Activated T-cell treated with anti-CD3 and anti-CD28 coated beads, Interleukin-2, amount 50 U/mL, for 72 hours (primary cell): Measurements from ENCODE around the gene CYTH4. TPM values are rescaled to one million over a fixed set of nuclear protein-coding genes. Genes with fewer than 3 reads are reported as not detected.

ENCODE experiments used
- ATAC-seq, 2 donors: fragments of 150-1000 bp; cut with Tn5 transposase; replicated peaks in 1 of 2; 2 replicates each; pipeline ENCODE4 v1.10.0; 2021; ENCODE audit warnings: moderate library complexity in 2 of 2, mild to moderate bottlenecking in 1 of 2
- DNase-seq, 2 donors: peaks; one replicate each; pipeline ENCODE4 v3.0.0; 2021 to 2022; ENCODE audit warnings: mixed read lengths in 1 of 2
- H3K27ac Mint-ChIP-seq: one replicate; pipeline ENCODE4 v1.8.0; 2022; ENCODE audit warnings: mild to moderate bottlenecking, moderate library complexity, mixed read lengths
- H3K27me3 Mint-ChIP-seq: one replicate; pipeline ENCODE4 v1.8.0; 2022; ENCODE audit warnings: low read depth, mixed read lengths
- H3K36me3 Mint-ChIP-seq, 2 donors: one replicate each; pipeline ENCODE4 v1.8.0; 2022; ENCODE audit warnings: mixed read lengths in 2 of 2, mild to moderate bottlenecking in 1 of 2; ENCODE audit not compliant: insufficient read depth in 2 of 2
- H3K4me1 Mint-ChIP-seq: one replicate; pipeline ENCODE4 v1.8.0; 2022; ENCODE audit warnings: low read depth, mixed read lengths
- H3K4me3 Mint-ChIP-seq, 2 donors: one replicate each; pipeline ENCODE4 v1.8.0; 2022; ENCODE audit warnings: mild to moderate bottlenecking in 2 of 2, mixed read lengths in 2 of 2, moderate library complexity in 2 of 2
- H3K9me3 Mint-ChIP-seq, 2 donors: one replicate each; pipeline ENCODE4 v1.8.0; 2022; ENCODE audit warnings: mixed read lengths in 2 of 2
- total RNA-seq, 2 donors: library from RNA; stranded (reverse); gene quantifications; one replicate each; pipeline ENCODE4 v1.2.3, GENCODE V29; 2022

The CYTH4 gene
- total RNA-seq, 2 donors from 2014 or later, result 71.9 to 87.5 TPM

DNA sequence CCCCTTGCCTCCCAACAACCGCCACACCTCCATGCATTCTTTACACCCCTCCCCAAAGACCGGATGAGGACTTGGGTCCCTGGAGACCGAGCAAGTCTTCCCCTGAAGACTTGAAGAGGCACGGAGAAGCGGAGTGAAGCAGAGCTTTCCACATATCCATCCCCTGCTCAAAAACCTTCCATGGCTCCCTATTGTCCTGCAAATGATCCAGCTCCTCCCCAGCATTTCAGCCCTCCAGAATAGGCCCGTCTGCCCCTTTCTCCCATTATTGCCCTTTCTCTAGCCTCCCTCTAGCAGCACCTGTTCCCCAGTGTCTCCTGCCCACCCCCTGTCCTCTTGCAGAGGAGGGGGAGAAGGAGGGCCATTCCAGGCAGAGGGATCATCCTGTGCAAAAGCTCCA lies 59.8 kb downstream of the CYTH4 start:
- H3K4me3 Mint-ChIP-seq, result no peak overlapping the region
- H3K27me3 Mint-ChIP-seq, result no peaks in the 10 kb centered on the region
- ATAC-seq (no peak), DNase-seq (no peak)
- H3K9me3 Mint-ChIP-seq, result no peaks in the 10 kb centered on the region
- H3K36me3 Mint-ChIP-seq, result no peaks in the 10 kb centered on the region
- H3K27ac Mint-ChIP-seq, result no peak overlapping the region
- peaks cover 5% of the 10 kb centered on the region for H3K4me1 Mint-ChIP-seq

DNA sequence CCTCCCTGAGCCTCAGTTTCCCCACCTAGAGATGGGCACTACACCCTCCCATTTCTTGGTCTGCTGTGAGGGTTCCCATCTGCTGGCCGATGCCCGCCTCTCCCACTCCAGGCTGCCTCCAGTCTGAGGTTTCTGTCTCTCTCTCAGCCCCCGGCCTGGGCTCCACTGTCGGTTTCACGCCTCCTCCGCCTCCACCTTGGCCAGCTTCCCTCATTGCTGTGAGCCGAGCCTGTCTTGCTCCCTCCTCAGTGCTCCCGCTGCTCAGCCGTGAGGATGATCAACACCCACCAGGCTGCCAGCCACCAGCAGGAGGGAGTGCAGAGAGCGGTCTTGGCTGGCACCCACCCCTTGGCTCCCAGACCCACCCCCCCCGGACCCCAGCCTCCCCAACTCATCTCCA lies 61.0 kb downstream of the CYTH4 start:
- H3K4me1 Mint-ChIP-seq, result peaks cover 10% of the 10 kb centered on the region
- H3K9me3 Mint-ChIP-seq, result no peaks in the 10 kb centered on the region
- H3K27ac Mint-ChIP-seq, result no peak overlapping the region
- DNase-seq (no peak), ATAC-seq (no peak)
- H3K27me3 Mint-ChIP-seq, result no peaks in the 10 kb centered on the region
- H3K36me3 Mint-ChIP-seq, result no peaks in the 10 kb centered on the region
- no peak overlapping the region for H3K4me3 Mint-ChIP-seq

DNA sequence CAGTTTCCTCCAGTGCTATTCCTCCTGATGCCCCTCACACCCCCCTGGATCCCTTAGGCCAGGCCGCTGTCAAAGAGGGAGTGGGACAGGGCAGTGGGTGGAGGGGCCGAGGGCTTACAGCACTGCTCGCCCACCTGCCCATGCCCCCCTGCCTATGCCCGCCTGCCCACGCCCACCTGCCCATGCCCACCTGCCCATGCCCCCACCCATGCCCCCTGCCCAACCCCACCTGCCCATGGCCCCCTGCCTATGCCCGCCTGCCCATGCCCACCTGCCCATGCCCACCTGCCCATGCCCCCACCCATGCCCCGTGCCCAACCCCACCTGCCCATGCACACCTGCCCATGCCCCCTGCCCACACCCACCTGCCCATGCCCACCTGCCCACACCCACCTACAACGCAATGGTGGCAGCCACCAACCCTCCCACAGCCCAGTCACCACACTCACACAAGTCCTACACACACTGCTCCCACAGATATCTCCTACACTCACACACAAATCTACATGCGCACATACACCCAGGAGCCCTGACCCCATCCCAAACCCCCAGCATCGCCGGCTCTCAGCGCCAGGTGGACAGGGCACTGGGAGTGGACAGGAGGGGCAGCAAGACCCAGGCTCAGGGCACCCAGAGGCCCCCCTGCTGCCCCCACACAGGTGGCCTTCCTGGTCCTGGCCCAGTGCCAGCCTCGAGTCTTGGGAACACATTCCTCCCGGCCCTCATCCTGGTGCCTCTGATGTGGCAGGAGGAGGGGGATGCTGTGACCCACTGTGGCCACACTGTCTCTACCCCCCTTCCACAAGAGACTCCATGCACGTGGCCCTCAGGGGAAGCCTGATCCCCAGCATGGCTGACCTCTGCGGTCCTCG lies 61.8 kb downstream of the CYTH4 start:
- Mint-ChIP-seq H3K27ac (no peak overlapping the region), H3K9me3 (no peaks in the 10 kb centered on the region), H3K4me1 (peaks cover 10% of the 10 kb centered on the region), H3K27me3 (no peaks in the 10 kb centered on the region), H3K4me3 (no peak overlapping the region), H3K36me3 (no peaks in the 10 kb centered on the region)
- ATAC-seq, result no peak
- DNase-seq, result no peak

DNA sequence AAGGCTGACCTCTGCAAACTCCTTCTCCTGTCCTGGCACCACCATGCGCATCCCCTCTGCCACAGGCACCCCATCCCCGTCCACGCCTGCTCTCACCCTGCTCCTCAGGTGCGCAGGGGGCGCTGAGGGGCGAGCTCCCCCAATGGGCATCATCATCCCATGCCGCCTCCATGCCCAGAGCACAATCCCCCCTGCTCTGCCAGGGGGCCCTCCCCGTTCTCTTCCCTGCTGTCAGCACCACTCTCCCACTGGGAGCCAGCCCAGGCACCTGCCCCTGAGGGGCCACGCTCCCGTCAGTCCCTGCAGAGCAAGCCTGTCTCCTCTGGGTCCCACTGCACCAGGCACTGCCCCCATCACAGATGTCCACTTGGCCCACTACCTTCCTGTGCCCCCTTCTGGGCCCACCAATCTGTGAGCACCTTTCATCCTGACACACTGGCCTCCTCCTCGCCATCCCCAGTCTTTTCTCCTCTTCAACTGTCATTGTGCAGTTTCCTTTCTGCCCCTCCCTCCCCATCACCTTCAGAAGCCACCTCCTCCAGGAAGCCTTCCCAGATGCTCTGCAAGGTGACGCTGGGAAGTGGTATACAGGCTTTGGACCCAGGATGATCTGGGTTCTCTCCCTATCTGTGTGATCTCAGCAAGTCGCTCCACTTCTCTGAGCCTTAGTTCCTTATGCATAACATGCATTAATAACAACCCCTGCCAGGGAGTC lies 62.6 kb downstream of the CYTH4 start:
- no peak for ATAC-seq
- H3K4me3 Mint-ChIP-seq, result no peak overlapping the region
- H3K27me3 Mint-ChIP-seq, result no peaks in the 10 kb centered on the region
- H3K36me3 Mint-ChIP-seq, result no peaks in the 10 kb centered on the region
- peaks cover 10% of the 10 kb centered on the region for H3K4me1 Mint-ChIP-seq
- no peak overlapping the region for H3K27ac Mint-ChIP-seq
- H3K9me3 Mint-ChIP-seq, result no peaks in the 10 kb centered on the region
- DNase-seq, result no peak

DNA sequence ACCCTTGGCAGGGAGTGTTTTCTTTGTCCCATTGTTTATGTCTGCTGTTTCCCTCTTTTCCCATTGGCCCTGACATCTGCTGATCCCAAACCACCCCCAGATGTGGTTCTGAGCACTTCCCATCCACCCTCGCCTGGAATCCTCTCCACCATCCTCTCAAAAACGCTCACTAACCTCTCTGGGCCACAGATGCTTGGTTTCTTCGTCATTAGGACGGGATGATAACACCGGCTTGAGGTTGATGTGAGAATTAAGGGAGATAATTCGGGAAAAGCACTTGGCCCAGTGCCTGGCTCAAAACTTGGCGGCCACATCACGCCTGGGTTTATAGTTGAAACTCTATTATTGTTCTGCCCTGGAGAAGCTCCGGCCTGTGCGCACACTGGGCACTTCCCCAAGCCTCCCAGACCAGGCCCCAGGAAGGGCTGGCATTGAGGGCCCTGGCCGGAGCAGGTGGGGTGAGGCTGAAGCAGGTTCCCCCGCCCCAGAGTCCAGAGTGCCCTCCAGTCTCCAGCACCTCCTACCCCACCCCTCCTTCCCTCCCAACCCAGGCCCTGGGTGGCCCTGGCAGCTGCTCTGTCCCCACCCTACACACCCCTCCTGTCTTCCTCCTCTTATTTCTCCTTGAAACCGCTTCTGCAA lies 63.7 kb downstream of the CYTH4 start:
- Mint-ChIP-seq H3K36me3 (no peaks in the 10 kb centered on the region), H3K4me1 (peaks cover 10% of the 10 kb centered on the region), H3K4me3 (no peak overlapping the region), H3K27ac (no peak overlapping the region), H3K9me3 (no peaks in the 10 kb centered on the region), H3K27me3 (no peaks in the 10 kb centered on the region)
- DNase-seq, result no peak
- no peak for ATAC-seq

DNA sequence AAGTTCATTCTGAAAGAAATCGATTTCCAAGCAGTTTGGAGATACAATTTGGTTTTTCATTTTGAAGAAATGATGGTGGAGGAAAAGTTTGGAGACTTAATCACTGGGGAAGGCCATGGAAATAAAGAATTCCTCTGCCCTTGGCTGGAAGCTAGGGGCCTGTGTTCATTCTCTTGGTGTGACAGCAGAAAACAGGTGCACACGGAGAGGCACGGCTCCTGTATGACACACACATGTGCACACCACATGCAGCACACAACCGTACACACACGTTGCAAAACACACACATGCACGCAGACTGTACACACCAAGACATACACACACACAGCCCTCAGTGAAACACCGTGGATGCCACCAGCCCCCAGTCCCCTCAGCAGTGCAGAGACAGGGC lies 64.2 kb downstream of the CYTH4 start:
- Mint-ChIP-seq H3K9me3 (no peaks in the 10 kb centered on the region), H3K4me3 (no peak overlapping the region), H3K27ac (no peak overlapping the region), H3K4me1 (peaks cover 10% of the 10 kb centered on the region), H3K36me3 (no peaks in the 10 kb centered on the region), H3K27me3 (no peaks in the 10 kb centered on the region)
- DNase-seq (no peak), ATAC-seq (no peak)

DNA sequence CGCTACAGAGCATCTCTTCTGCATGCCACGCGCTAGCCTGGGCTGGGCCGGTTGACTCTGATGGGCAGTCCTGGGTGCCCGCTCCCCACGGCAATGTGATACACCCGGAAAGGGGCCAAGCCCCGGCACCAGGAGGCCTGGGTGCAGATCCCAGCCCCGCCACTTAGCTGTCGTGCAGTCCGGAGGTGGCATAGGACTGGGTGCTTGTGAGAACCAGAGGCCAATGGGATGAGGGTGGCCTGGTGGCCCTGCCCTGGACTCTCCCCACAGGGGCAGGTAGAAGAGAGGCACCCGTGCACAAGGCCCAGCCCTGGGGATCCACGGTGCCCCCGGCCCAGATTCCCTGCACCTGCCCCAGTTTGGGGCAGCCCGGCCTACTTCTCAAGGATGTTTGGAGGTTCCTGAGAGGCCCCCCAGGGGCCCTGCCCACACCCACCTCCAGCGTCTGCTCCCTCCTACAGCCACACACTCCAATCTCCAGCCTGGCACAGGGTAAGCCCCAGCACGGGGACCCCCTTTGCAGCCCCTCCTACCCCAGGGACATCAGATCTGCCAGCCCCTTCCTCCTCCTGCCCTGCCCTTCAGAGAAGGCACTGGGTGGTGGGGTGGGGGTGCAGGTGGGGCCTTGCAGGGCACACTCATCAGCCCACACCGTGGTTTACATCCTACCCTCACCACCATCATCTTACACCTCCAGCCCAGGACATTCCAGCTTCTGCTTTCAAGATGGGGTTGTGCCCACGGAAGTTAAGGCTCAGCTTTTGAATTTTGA lies 66.9 kb downstream of the CYTH4 start:
- Mint-ChIP-seq H3K4me1 (peaks cover 5% of the 10 kb centered on the region), H3K4me3 (no peak overlapping the region), H3K36me3 (no peaks in the 10 kb centered on the region), H3K9me3 (no peaks in the 10 kb centered on the region), H3K27ac (no peak overlapping the region), H3K27me3 (no peaks in the 10 kb centered on the region)
- ATAC-seq (no peak), DNase-seq (no peak)

DNA sequence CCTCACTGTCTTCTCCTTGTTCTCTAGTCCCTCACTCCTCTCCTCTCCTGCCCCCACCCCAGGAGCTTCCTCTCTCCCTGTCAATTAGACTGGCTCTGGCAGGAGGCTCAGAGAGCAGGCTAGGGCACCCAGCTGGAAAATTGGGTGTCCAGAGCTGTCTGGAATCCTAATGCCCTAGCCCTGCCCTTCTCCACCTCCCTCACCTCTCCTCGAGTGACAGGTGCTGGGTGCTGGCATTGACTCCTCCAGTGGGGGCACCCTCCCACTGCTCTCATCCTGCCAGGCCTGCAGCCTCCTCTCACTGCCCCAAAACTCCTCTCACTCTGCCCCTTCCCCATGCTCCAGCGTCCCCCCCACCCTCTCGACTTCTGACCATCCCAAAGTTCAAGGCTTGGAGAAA lies 68.9 kb downstream of the CYTH4 start:
- Mint-ChIP-seq H3K36me3 (no peaks in the 10 kb centered on the region), H3K9me3 (no peaks in the 10 kb centered on the region), H3K27me3 (no peaks in the 10 kb centered on the region), H3K27ac (no peak overlapping the region), H3K4me3 (no peak overlapping the region), H3K4me1 (peaks cover 5% of the 10 kb centered on the region)
- DNase-seq (no peak), ATAC-seq (no peak)

DNA sequence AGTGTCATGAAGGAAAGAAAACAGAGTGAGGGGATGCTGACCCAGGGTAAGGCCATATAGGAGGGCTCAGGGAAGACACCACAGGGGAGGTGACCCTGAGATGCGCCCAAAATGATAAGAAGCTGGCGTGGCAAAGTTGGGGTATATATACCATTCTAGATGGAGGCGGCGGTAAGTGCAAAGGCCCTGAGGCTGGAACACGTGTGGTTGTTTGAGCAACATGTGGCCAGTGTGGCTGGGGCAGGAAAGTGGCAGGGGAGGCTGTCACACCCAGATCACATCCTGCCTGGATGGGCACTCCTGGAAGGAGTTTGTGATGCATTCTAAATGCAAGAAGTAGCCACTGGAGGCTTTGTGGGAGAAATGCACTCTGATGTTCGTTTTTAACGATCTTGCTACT lies 70.2 kb downstream of the CYTH4 start:
- DNase-seq, result no peak
- Mint-ChIP-seq H3K9me3 (no peaks in the 10 kb centered on the region), H3K27me3 (no peaks in the 10 kb centered on the region), H3K27ac (no peak overlapping the region), H3K4me1 (peaks cover 5% of the 10 kb centered on the region), H3K36me3 (no peaks in the 10 kb centered on the region), H3K4me3 (no peak overlapping the region)
- no peak for ATAC-seq

DNA sequence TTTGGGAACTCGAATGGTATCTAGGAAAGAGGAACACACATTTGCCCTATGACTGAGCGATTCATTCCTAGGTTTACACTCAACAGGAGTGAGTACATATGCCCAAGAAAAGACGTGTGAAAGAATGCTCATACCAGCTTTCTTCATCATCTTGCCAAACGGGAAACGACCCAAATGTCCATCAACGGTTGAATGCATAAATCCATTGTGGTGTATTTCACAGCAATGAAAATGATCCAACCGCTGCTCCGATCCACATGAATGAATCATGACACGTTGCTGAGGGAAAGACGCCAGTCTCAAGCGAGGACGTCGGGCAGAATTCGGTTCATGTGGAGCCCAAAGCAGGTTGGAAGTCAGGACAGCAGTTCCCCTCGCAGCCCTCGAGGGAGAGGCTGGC lies 71.5 kb downstream of the CYTH4 start:
- H3K9me3 Mint-ChIP-seq, result no peaks in the 10 kb centered on the region
- H3K36me3 Mint-ChIP-seq, result no peaks in the 10 kb centered on the region
- H3K4me3 Mint-ChIP-seq, result no peak overlapping the region
- ATAC-seq (no peak), DNase-seq (no peak)
- H3K27me3 Mint-ChIP-seq, result no peaks in the 10 kb centered on the region
- H3K4me1 Mint-ChIP-seq, result no peaks in the 10 kb centered on the region
- H3K27ac Mint-ChIP-seq, result no peak overlapping the region

DNA sequence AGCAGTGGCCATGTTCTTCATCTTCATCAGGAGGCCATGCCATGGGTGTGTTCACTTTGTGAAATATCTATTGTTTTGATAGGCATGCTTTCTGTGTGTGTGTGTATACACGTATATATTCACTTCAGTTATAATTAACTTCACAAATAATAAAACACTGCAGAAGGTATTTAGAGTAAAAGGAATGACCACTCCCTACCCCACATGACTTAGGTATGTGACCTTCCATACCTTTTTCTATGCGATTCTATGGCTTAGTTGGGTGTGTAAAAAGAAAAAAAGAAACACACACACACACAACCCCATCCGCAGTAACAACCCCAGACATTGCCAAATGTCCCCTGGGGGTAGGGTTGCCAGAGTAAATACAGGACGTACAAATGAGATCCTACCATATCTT lies 72.0 kb downstream of the CYTH4 start:
- no peak for ATAC-seq
- Mint-ChIP-seq H3K27ac (no peak overlapping the region), H3K27me3 (no peaks in the 10 kb centered on the region)

DNA sequence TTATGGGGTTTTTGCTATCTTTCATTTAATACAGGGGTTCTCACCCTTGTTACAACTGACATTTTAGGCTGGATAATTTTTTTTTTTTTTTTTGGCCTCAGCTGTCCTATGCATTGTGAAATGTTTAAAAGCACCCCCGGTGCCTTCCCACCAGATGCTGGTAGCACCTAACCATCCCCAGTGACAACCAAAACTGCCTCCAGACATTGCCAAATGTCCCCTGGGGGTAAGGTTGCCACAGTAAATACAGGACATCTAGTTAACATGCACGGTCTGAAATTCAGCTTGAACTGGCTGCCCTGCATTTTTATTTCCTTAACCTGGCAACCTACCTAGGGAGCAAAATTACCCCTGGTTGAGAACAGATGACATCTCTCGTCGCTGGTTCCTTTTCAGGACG lies 72.4 kb downstream of the CYTH4 start:
- H3K4me3 Mint-ChIP-seq, result no peak overlapping the region
- H3K4me1 Mint-ChIP-seq, result no peaks in the 10 kb centered on the region

More for the DNA sequence above, 72.0 kb downstream of the CYTH4 start:
- Mint-ChIP-seq H3K36me3 (no peaks in the 10 kb centered on the region), H3K4me1 (no peaks in the 10 kb centered on the region), H3K4me3 (no peak overlapping the region), H3K9me3 (no peaks in the 10 kb centered on the region)
- DNase-seq, result no peak

DNA sequence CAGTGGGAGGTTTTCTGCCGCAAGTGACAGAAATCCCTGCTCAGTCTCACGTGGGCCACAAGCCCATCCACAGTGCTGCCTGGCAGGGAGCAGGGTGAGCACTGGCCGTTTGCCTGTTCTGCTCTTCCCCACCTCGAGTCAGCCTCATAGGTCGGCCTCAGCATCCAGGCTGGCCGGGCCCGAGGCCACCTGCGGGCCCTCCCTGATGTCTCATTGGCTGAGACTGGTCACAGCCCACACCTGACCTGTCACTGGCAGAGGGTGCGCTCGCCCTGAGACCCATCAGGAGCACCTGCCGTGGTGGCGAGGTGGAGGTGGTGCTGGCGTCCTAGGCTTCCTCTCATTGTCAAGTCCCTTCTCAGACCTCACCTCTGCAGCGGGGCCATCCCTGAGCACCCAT lies 72.9 kb downstream of the CYTH4 start:
- Mint-ChIP-seq H3K27ac (no peak overlapping the region), H3K27me3 (no peaks in the 10 kb centered on the region), H3K9me3 (no peaks in the 10 kb centered on the region), H3K36me3 (no peaks in the 10 kb centered on the region), H3K4me3 (no peak overlapping the region), H3K4me1 (no peaks in the 10 kb centered on the region)
- ATAC-seq (no peak), DNase-seq (no peak)

More for the DNA sequence above, 72.4 kb downstream of the CYTH4 start:
- Mint-ChIP-seq H3K36me3 (no peaks in the 10 kb centered on the region), H3K27me3 (no peaks in the 10 kb centered on the region), H3K9me3 (no peaks in the 10 kb centered on the region), H3K27ac (no peak overlapping the region)
- DNase-seq (no peak), ATAC-seq (no peak)
